Activated naive CD8-positive, alpha-beta T cell treated with anti-CD3 and anti-CD28 coated beads, Interleukin-2, amount 50 U/mL, for 24 hours (primary cell): Measurements from ENCODE around the gene HECW1.

ENCODE experiments used
- ATAC-seq: fragments of 150-1000 bp; cut with Tn5 transposase; one replicate; pipeline ENCODE4 v1.10.0; 2021
- DNase-seq: peaks from one replicate; pipeline ENCODE4 v3.0.0; 2021
- H3K27ac Mint-ChIP-seq: one replicate; pipeline ENCODE4 v1.8.0; 2021; ENCODE audit warnings: mild to moderate bottlenecking, mixed read lengths
- H3K27me3 Mint-ChIP-seq: one replicate; pipeline ENCODE4 v1.8.0; 2021; ENCODE audit warnings: mixed read lengths
- H3K36me3 Mint-ChIP-seq: one replicate; pipeline ENCODE4 v1.8.0; 2021; ENCODE audit warnings: low read depth, mixed read lengths
- H3K4me1 Mint-ChIP-seq: one replicate; pipeline ENCODE4 v1.8.0; 2021; ENCODE audit warnings: mixed read lengths
- H3K4me3 Mint-ChIP-seq: one replicate; pipeline ENCODE4 v1.8.0; 2021; ENCODE audit warnings: mild to moderate bottlenecking, moderate library complexity, mixed read lengths
- H3K9me3 Mint-ChIP-seq: one replicate; pipeline ENCODE4 v1.8.0; 2021; ENCODE audit warnings: mixed read lengths

The HECW1 gene

DNA sequence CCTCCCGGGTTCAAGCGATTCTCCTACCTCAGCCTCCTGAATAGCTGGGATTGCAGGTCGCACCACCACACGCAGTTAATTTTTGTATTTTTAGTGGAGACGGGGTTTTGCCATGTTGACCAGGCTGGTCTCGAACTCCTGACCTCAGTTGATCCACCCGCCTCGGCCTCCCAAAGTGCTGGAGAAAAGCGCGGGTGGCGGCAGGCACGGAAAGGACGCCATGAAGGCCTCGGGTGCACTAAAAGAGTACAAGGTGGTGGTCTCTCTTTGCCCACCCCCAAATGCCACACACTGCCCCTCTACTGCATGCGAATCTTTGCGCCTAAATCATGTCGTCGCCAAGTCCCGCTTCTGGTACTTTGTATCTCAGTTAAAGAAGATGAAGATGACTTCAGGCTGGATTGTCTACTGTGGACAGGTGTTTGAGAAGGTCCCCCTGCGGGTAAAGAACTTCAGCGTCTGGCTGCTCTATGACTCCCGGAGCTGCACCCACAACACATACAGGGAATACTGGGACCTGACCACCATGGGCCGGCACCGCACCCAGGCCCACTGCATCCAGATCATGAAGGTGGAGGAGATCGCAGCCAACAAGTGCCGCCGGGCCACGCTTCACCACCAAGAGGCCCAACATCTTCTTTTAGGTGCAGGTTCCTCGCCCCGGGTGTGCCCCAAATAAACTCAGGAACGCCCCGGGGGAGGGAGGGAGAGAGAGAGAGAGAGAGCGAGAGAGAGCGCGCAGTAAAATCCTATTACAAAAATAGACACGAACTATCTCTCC lies 161.7 kb downstream of the HECW1 start:
- Mint-ChIP-seq H3K27ac (no peak overlapping the region), H3K4me1 (no peaks in the 10 kb centered on the region), H3K9me3 (peaks cover 13% of the 10 kb centered on the region), H3K36me3 (no peaks in the 10 kb centered on the region), H3K4me3 (no peak overlapping the region), H3K27me3 (peaks cover 12% of the 10 kb centered on the region)
- DNase-seq (no peak), ATAC-seq (no peak)

DNA sequence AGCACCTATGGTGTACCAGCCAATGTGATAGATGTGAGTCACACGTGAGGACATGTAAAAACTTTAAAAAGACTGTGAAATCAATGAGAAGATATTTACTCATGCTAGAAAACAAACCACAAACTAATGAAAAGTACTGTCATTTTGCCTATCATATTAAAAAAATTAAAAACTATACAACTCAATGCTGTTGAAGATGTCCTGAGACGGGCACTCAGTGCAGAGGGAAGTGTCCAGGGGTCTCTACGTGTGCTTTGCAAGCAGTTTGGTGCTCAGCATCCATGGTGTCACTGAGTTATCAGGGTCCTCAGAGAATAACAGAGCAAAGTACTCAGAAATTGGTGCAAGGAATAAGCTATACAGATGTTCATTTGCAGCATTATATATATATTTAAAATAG lies 162.3 kb downstream of the HECW1 start:
- no peak overlapping the region for H3K4me3 Mint-ChIP-seq
- peaks cover 9% of the 10 kb centered on the region for H3K27me3 Mint-ChIP-seq
- ATAC-seq = no peak
- DNase-seq = no peak
- no peaks in the 10 kb centered on the region for H3K36me3 Mint-ChIP-seq
- H3K9me3 Mint-ChIP-seq = peaks cover 13% of the 10 kb centered on the region
- H3K4me1 Mint-ChIP-seq = no peaks in the 10 kb centered on the region
- no peak overlapping the region for H3K27ac Mint-ChIP-seq

DNA sequence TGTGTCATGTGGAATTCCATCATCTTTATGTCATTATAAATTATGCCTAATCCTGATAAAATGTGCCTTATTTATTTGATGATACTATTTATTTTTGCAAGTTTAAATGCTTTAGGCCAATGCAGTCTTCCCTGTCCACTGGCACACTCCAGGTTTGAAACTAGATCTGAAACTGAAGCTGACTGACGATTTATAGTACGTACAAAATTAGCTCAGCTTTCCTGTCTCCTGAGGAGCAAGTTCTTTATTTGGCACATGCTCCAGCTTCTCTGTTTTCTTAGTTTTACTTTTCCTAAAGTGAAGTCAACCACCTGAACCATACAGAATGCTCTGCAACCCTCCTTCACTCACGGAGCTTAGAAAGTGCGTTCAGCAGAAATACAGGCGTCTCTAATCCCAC lies 164.1 kb downstream of the HECW1 start:
- Mint-ChIP-seq H3K27ac (no peak overlapping the region), H3K27me3 (peaks cover 9% of the 10 kb centered on the region), H3K36me3 (no peaks in the 10 kb centered on the region), H3K4me1 (no peaks in the 10 kb centered on the region), H3K9me3 (peaks cover 5% of the 10 kb centered on the region), H3K4me3 (no peak overlapping the region)
- DNase-seq = no peak
- no peak for ATAC-seq

DNA sequence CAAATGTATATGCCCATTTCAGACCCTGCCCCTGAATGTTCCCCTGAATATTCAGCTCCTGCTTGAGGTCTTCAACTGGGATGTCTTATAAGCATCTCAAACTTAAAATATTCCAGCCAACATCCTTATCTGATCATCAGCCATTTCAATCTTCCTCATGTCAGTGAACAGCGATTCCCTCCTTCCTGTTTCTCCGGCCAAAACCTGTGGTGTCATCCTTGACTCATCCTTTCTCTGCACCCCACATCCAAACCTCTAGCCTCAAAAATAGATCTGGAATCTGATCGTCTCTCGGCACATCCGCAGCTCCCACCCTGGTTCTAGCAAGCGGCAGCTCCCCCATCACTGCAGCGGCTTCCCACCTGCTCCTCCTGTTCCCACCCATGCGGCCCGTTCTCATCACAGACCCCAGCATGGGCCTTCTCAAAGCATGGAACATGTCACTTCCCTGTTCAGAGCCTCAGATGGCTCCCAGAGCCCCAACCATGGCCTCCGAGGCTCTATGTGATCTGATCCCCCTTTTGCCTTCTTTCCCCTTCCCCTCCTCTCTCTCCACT lies 165.7 kb downstream of the HECW1 start:
- no peaks in the 10 kb centered on the region for H3K36me3 Mint-ChIP-seq
- H3K9me3 Mint-ChIP-seq = no peaks in the 10 kb centered on the region
- DNase-seq (no peak), ATAC-seq (no peak)
- H3K27ac Mint-ChIP-seq = no peak overlapping the region
- H3K27me3 Mint-ChIP-seq = peaks cover 14% of the 10 kb centered on the region
- no peaks in the 10 kb centered on the region for H3K4me1 Mint-ChIP-seq
- H3K4me3 Mint-ChIP-seq = no peak overlapping the region

DNA sequence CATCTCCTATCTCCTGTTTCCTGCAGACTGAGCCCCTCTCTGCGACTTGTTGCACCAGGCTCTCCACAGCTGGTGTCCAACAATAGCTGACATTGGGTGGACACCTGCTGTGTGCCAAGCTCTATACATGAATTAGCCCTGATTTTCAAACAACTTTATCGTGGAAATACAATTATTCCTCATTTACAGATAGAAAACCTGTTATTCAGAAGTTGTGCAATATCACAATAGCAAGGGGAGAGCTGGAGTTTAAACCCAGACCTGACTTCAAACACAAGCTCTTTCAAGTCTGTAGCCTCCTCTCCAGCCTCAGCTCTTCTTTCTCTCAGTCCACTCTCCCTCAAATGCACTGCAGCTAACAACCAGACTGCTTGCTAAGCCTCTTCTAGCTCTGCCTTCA lies 168.8 kb downstream of the HECW1 start:
- Mint-ChIP-seq H3K4me3 (no peak overlapping the region), H3K27me3 (peaks cover 14% of the 10 kb centered on the region), H3K9me3 (no peaks in the 10 kb centered on the region), H3K4me1 (no peaks in the 10 kb centered on the region), H3K36me3 (no peaks in the 10 kb centered on the region), H3K27ac (no peak overlapping the region)
- DNase-seq (no peak), ATAC-seq (no peak)

DNA sequence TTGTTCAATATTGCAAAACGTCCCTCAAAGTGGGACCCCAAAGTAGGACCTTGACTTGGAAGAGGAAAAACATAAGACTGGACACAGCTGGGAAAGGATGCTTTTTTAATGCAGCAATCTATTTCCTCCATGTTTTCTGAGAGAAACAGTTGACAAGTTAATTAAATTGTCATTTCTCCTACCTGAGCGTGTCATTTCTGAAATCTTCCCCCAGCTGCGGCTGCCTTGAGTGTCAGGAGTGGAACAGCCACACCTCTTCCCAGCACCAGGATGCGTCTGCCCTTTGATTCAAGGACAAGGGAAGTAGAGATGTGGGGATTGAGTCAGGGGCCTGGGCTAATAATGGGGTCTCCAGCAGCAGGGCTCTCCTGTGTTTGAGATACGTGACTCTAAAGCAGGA lies 171.3 kb downstream of the HECW1 start:
- H3K4me3 Mint-ChIP-seq = no peak overlapping the region
- peaks cover 12% of the 10 kb centered on the region for H3K27me3 Mint-ChIP-seq
- no peaks in the 10 kb centered on the region for H3K36me3 Mint-ChIP-seq
- H3K9me3 Mint-ChIP-seq = peaks cover 4% of the 10 kb centered on the region
- DNase-seq (no peak), ATAC-seq (no peak)
- H3K4me1 Mint-ChIP-seq = no peaks in the 10 kb centered on the region
- no peak overlapping the region for H3K27ac Mint-ChIP-seq

DNA sequence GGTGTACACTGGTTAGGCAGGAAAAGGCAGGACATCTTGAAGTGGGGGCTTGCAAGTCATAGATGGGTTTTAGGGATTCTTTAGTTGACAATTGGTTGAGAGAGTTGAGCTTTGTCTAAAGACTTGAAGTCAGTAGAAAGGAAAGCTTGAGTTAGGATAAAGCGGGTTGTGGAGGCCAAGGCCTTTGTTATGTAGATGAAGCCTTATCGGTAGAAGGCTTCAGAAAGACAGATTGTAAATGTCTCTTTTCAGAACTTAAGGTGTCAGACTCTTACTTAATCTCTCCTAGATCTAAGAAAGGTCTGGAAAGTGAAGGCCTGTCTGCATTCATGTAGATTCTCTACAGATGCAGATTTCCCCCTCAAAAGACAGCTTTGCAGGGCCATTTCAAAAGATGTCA lies 177.4 kb downstream of the HECW1 start:
- H3K27me3 Mint-ChIP-seq = peaks cover 2% of the 10 kb centered on the region
- no peaks in the 10 kb centered on the region for H3K4me1 Mint-ChIP-seq
- peaks cover 17% of the 10 kb centered on the region for H3K9me3 Mint-ChIP-seq
- no peak overlapping the region for H3K4me3 Mint-ChIP-seq
- ATAC-seq (no peak), DNase-seq (no peak)
- no peaks in the 10 kb centered on the region for H3K36me3 Mint-ChIP-seq
- no peak overlapping the region for H3K27ac Mint-ChIP-seq

DNA sequence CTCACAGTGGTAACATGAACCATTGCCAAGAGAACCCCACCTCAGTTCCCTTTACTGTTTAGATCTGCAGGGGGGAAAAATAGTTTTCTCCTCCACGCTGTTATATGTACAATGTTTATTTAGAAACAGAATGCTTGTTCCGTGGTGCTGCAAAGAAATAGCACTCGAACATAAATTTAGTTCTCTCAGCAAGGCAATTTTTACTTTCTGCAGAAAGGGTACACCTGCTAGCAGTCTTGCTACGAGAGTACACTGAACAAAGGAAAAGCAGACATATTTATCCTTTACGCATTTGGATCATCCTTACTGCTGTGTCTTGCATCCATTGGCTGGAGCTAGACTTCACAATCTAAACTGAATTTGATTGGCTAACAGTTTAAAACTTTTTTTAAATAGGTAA lies 178.5 kb downstream of the HECW1 start:
- Mint-ChIP-seq H3K4me1 (no peaks in the 10 kb centered on the region), H3K9me3 (peaks cover 17% of the 10 kb centered on the region), H3K36me3 (no peaks in the 10 kb centered on the region), H3K4me3 (no peak overlapping the region), H3K27ac (no peak overlapping the region), H3K27me3 (peaks cover 4% of the 10 kb centered on the region)
- DNase-seq = no peak
- no peak for ATAC-seq

DNA sequence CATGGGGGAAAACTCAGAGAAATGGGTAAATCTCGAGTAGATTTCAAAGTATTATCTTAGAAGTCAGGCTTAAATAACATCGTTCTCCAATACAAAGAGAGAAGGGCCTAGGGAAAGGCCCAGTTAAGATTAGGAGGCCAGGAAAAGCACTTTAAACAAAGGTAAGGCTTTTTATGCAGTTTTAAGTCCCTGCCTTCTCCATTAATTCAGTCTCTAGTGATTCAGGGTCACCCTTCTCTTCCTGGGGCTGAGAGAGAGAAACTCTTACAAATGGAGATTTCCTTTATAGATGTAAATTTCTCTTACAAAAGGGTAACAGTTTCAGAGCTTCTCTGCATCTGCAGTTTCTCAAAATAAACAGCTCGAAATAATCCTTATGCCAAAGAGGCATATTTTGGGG lies 179.3 kb downstream of the HECW1 start:
- Mint-ChIP-seq H3K4me1 (no peaks in the 10 kb centered on the region), H3K36me3 (no peaks in the 10 kb centered on the region), H3K4me3 (no peak overlapping the region), H3K27me3 (peaks cover 4% of the 10 kb centered on the region), H3K27ac (no peak overlapping the region), H3K9me3 (peaks cover 14% of the 10 kb centered on the region)
- no peak for ATAC-seq
- DNase-seq = no peak

DNA sequence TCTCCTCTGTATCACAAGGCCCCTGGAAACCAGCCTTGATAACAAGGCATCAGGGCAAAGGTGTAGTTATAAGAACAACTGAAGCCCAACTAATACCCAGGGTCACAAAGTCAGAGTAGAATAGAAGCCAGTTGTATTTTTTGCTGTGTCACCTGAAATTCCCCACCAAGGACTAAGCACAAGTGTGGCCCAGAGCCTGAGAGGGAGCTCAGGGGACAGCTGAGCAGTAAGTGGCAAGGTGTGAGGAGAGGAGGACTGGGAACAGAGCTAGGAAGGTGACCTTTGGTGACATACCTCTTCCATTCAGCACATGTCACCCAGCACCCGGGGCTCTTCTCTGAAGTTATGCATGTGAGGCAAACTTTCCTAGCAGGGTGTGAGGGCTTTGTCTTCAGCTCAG lies 179.9 kb downstream of the HECW1 start:
- no peak overlapping the region for H3K27ac Mint-ChIP-seq
- no peak overlapping the region for H3K4me3 Mint-ChIP-seq
- ATAC-seq (no peak), DNase-seq (no peak)
- no peaks in the 10 kb centered on the region for H3K4me1 Mint-ChIP-seq
- no peaks in the 10 kb centered on the region for H3K36me3 Mint-ChIP-seq
- H3K9me3 Mint-ChIP-seq = peaks cover 13% of the 10 kb centered on the region
- peaks cover 4% of the 10 kb centered on the region for H3K27me3 Mint-ChIP-seq

DNA sequence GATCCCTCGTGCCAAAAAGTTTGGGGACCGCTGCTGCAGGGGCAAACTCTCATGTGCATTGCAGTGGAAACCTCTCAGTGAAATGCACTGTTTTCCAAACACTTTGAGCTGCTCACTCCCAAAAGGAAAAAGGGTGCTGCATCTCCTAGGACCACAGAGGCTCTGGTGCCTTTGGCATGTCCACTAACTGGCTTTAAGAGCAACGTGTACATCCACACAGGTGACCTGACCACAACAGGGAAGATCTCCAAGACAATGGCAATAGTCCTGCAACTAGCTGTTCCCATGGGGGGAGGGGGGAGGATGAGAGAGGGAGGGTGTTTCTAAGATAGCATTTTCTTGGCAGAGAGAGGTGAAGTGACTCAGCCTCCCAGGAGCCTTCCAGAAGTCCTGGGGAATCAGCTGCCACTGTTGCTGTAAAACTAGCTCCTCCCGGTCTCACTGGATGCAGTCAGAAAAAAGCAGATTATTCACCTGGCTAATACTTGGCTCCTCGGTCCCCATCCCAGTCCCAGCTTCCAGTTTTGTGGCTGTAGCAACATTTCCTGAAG lies 181.7 kb downstream of the HECW1 start:
- DNase-seq = no peak
- ATAC-seq = no peak
- Mint-ChIP-seq H3K4me1 (no peaks in the 10 kb centered on the region), H3K27ac (no peak overlapping the region), H3K9me3 (peaks cover 13% of the 10 kb centered on the region), H3K4me3 (no peak overlapping the region), H3K36me3 (no peaks in the 10 kb centered on the region), H3K27me3 (peaks cover 5% of the 10 kb centered on the region)

DNA sequence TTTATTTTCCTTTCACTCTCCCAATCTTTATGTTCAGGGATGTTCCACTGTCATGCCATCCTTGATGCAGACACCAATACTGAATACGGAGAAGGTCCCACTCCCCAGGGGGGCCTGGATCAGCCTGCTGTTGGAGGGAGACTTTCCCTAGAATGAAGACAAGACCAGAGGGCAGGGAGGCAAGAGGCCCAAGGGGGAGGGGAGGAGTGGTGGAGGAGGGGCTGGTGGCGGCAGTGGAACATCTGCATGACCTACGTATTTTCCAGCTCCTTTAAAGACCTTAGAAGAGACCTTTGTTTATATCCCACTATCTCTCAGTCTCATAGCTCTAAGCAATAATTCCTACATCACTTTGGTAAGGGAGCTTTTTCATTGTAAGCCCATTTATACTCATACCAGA lies 183.0 kb downstream of the HECW1 start:
- DNase-seq = no peak
- Mint-ChIP-seq H3K4me3 (no peak overlapping the region), H3K27me3 (peaks cover 15% of the 10 kb centered on the region), H3K9me3 (peaks cover 9% of the 10 kb centered on the region), H3K4me1 (no peaks in the 10 kb centered on the region), H3K27ac (no peak overlapping the region), H3K36me3 (no peaks in the 10 kb centered on the region)
- ATAC-seq = no peak

DNA sequence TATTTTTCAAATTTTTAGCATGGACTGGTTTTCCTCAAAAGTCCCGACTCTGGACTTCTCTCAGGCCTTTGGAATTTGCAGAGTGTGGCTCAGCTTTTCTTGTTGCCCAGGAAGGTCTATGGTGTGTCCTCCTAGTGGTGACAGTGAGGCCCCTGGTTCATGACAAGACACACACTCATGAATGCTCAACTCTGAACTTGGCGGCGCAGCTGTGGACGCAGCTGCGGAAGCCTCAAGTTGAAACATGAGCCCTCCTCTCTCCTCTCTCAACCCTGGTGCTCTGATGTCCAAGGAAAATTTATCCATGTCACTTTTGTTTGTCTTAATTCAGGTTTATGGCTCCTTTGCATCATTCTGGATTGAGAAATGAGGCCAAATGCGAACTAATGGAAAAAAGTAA lies 183.9 kb downstream of the HECW1 start:
- peaks cover 5% of the 10 kb centered on the region for H3K9me3 Mint-ChIP-seq
- H3K27me3 Mint-ChIP-seq = peaks cover 20% of the 10 kb centered on the region
- no peaks in the 10 kb centered on the region for H3K4me1 Mint-ChIP-seq
- no peaks in the 10 kb centered on the region for H3K36me3 Mint-ChIP-seq
- H3K27ac Mint-ChIP-seq = no peak overlapping the region
- H3K4me3 Mint-ChIP-seq = no peak overlapping the region
- no peak for DNase-seq
- ATAC-seq = no peak

DNA sequence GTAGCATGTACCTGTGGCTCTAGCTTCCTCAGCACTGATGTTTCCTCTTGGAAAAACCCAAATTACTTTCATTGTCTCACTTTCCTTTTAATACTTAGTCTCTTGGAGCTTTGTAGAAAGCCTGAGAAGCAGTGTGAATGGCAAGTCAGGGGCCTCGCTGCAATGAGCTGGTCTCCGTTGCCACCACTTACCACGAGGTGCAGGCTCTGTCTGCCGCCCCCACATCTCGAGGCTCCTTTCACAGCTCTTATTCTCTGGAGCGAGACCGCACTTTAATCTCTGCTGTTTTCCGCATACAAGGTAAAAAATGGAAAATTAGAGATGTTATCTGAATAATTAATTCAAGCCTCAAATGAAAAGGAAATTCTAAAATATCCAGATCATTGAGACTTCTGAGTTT lies 186.2 kb downstream of the HECW1 start:
- no peak for DNase-seq
- Mint-ChIP-seq H3K36me3 (no peaks in the 10 kb centered on the region), H3K9me3 (no peaks in the 10 kb centered on the region), H3K27me3 (peaks cover 19% of the 10 kb centered on the region), H3K27ac (no peak overlapping the region), H3K4me3 (no peak overlapping the region), H3K4me1 (peaks cover 18% of the 10 kb centered on the region)
- no peak for ATAC-seq

DNA sequence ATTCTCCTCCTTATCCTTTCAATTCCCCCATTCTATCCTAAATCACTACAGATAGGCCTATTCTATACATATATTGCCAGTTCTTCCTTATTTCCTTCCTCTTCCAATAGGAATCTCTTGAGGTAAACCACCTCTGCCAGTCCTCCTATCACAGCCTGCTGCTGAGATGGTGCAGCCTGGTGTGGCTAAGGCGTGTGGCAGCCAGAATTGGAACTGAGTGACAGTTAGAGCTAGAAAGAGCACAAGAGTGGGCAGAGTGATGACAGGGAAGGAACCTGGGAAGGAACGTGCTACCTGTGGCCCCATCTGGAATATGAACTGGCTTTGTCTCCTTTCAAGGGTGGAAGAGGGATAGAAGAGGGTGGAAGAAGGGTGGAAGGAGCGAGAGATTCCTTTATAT lies 187.7 kb downstream of the HECW1 start:
- DNase-seq (no peak), ATAC-seq (no peak)
- no peak overlapping the region for H3K4me3 Mint-ChIP-seq
- no peaks in the 10 kb centered on the region for H3K9me3 Mint-ChIP-seq
- no peak overlapping the region for H3K27ac Mint-ChIP-seq
- no peaks in the 10 kb centered on the region for H3K36me3 Mint-ChIP-seq
- H3K27me3 Mint-ChIP-seq = peaks cover 17% of the 10 kb centered on the region
- peaks cover 31% of the 10 kb centered on the region for H3K4me1 Mint-ChIP-seq
